HG02870 (cell line): ENCODE data around the gene KCMF1.

Source experiments
- ATAC-seq: cut with Tn5 transposase; IDR thresholded peaks from one replicate; pipeline ENCODE4 v1.9.1; 2021; ENCODE audit warnings: mild to moderate bottlenecking, moderate library complexity; ENCODE audit not compliant: unreplicated experiment

KCMF1 gene

DNA sequence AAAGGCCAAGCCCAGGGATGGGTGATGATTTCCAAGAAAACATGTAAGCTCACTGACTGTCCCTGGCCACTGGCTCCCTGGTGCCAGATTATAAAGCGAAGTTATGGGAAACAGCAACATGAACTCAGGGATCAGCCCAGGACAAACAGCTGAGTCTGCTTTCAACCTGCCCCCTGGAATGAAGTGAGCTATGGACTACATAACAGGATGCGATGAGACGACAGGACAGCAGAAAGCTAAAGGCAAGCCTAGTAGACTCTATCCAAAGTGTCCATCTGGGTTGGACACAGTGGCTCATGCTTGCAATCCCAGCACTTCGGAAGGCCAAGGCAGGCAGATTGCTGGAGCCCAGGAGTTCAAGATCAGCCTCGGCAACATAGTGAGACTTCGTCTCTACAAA is 16.6 kb upstream of the KCMF1 start:
- no peak for ATAC-seq

DNA sequence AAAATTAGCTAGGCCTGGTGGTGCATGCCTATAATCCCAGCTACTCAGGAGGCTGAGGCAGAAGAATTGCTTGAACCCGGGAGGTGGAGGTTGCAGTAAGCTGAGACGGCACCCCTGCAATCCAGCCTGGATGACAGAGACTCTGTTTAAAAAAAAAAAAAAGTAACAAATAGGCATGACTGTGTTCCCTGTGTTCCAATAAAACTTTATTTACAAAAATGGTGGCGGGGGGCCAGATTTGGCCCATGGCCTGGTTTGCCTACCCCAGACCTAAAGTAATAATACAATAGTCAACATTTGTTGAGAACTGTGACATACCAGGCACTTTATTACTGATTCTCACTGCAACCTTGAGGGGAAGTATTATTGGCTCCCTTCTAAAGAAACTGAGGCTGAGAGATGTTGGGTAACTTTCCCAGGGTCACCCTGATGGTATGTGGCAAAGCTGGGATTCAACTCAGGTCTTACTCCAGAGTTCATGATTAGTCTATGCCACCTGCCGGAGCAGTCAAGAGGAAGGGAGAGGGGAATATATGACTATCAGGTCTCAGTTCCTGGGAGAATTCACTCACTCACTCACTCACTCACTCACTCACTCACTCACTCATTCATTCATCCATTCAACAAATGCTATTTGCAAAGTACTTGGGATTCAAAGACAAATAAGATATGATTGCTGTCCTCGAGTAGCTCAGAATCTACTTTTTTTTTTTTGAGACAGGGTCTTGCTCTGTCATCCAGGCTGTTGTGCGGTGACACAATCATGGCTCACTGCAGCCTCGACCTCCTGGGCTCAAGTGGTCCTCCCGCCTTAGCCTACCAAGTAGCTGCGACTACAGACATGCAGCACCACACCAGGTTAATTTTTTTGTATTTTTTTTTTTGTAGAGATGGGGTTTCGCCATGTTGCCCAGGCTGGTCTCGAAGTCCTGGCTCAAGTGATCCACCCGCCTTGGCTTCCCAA is 14.3 kb upstream of the KCMF1 start:
- no peak for ATAC-seq

DNA sequence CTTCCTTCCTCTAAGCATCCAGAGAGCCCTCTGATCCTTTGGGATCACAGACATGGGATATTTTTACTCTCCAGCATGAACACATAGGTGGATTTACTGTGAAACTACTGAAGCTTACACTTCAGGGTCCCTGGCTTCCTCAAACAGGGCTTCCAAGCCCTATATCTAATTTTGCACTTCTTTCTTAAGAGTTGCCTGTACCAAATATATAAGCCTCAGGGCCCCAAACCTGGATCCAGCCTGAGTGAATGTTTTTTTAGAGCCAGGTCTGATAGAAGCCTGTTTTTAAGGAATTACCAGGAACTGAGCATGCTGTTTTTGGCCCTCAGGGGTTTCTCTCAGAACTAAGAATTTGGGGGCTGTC is 13.2 kb upstream of the KCMF1 start:
- no peak for ATAC-seq

DNA sequence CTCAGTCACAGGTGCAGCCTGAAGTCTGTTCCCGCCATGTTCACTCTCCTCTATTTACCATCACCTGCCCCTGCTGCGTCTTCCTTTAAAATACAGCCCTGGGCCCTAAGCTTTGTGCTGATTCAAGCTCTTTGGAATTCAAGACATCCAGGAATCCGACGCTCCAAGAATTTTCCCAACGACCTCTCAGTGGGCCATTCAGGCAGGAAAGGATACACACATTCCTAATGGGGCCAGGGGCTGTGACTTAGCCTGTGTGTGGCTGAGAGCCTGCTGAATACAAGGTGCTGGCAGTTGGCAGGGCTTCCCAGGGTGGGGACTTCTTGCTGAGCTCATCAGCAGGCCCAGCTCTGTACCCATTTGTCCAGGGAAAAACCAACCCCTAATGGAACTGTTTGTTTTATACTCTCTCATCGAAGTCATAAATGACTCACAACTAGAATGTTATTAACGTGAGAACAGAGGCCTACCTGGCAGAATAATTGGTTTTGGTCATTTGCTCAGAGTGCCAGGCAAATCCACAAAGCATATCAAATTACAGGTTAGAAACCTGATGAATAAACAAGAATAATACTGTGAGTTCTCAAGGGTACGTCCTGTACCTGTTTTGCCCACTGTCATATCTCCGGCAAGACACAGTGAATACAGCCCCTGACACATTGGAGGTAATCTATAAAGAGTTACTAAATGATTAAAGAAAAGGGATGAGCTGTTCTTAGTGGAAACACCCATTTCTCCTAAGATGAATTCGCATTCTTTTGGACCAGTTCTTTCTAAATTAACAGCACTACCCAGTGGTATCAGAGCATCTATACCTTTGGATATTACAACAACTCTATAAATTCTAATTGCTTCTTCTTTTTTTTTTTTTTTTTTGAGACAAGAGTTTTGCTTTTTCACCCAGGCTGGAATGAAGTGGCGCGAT is 12.6 kb upstream of the KCMF1 start:
- ATAC-seq: no peak

DNA sequence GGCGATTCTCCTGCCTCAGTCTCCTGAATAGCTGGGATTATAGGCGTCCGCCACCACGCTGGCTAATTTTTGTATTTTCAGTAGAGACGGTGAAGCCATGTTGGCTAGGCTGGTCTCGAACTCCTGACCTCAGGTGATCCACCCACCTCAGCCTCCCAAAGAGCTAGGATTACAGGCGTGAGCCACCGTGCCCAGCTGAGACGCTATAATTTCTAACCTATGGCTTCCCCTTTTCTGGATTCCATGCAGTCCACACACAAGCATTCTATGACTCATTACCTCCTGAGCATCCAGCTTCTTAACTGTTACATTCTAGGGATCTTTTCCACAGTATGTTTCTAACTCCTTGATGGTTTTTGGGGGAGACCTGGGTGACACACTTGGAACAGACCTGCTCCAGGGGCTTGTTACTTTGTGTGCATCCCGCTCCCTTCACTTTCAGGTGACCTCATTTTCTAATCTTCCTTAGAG is 11.8 kb upstream of the KCMF1 start:
- no peak for ATAC-seq

DNA sequence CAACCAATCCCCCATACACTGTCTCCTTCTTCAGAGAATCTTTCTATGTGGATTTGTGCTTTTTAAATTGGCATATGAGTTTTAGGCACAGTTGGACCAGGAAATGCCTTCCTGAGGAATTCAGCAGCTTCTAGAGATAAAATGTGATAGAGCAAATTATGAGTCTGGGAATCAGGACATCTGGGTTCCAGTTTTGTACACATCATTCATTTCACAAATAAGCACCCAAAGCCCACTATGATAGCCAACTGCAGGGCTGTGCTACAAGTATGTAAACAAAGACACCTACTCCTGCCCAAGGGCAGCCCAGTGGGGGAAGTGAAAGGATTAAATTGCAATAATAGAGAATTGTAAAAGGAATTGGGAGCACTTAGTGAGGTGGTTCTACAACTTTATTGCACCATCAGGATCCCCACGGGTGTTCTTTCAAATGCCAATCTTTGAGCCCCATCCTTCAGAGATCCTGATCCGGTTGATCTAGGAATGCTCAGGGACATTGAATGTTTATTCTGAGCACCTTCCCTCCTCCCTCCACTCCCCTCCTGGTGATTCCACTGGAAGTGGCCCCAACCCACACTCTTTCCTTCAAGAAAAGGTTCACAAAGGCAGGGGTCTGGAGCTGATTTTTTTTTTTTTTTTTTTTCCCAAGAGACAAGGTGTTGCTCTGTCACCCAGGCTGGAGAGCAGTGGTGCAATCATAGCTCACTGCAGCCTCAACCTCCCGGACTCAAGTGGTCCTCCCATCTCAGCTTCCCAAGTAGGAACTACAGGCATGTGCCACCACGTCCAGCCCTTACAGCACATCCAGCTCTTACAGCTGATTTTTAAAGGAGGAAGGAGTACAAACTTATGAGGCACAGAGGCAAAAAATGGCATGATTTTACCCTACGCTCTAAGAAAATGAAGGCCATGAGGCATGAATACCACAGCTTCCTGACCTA is 11.1 kb upstream of the KCMF1 start:
- ATAC-seq: no peak

DNA sequence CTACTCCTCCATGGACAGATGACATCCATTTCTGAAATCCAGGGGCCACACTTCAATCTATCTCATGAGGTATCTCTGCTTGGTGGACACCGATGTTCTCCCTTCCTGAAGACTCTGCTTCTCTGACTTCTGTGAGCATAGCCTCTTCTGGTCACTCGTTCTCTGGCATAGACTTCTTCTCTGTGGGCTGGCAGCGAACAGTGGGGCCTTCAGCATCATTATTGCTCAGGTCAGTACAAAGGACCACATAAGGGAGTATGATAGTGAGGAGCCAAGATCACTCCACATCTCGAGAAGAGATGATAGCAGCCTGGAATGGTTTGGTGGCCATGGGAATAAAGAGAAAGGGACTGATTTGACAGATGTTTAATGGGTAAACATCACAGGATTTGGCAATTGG is 8.0 kb upstream of the KCMF1 start:
- ATAC-seq: no peak

DNA sequence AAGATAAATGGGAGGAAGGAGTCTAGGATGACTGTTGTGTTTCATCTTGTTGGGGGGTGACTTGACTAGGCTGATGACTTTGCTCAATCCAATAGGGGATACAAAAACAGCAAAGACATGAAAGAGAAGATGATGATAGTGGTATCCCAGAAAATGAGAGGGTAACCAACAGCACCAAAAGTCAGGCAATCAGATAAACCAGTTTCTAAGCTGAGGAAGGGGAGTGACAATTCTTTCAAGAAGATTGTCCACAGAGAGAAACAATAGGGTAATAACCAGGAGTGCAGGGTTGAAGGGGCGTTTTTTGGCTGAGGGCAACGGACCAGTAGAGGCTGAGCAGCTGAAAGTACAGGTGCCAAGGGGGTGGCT is 7.7 kb upstream of the KCMF1 start:
- ATAC-seq: no peak

DNA sequence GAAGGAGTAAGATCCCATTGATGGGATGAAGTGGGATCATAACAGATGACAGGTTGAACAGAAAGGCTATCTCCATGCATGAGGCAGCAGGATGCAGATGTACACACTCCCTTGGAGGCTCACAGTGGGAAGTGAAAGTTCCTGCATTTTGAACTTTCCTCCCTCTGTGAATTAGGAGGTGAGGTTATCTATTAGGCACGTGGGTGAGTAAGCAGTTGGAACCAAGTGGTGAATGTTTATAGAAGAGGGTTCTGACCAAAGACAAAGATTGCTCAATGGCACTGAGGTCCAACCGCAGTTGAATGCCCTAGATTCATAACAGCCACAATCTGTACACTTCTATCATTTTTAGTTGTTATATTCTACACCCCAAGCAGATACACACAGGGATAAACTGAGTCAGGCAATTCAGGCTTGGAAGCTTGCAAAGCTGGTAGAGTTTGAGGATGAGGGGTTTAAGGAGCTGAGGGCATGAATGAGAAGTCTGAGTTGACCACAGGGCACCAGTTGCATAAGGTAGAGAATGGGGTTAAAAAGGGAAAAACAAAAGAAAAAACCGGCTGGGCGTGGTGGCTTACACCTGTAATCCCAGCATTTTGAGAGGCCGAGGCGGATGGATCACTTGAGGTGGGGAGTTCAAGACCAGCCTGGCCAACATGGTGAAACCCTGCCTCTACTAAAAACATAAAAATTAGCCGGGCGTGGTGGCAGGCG is 7.1 kb upstream of the KCMF1 start:
- no peak for ATAC-seq

DNA sequence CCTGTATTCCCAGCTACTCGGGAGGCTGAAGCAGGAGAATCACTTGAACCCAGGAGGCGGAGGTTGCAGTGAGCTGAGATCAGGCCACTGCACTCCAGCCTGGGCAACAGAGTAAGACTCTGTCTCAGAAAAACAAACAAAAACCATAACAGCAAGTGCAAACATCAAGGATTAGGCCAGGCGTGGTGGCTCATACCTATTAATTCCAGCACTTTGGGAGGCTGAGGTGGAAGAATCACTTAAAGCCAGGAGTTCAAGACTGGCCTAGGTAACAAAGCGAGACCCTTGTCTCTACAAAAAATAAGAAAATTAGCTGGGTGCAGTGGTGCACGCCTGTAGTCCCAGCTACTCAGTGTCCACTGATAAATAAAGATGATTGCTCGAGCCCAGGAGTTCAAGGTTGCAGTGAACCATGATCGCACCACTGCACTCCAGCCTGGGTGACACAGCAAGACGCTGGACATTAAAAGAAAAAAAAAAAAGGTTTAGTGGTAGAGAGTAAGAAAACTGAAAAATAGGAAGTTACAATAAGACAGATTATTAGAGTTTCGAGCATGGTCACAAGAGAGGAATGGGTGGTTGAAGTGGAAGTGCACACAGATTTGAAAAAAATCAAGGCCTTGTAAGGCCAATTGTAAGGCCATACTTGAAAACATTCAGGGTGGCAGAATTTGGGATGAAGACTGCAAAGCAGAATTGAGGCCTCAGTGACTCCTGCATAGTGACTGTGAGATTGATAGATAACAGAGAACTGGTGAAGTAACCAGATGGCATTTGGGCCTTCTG is 6.4 kb upstream of the KCMF1 start:
- ATAC-seq: no peak

DNA sequence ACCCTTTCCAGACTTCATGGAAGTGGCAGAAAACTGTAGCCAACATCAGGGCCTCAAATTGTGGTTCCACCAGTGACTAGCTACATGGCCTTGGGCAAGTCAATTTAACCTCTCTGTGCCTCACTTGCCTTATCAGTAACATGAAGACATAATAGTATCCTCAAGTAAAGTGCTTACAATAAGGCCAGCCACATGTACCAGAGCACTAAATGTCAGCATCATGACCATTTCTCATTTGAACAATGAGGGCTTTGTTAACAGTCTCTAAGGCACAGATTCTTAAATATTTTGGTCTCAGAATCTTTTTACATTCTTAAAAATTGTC is 5.8 kb upstream of the KCMF1 start:
- no peak for ATAC-seq

DNA sequence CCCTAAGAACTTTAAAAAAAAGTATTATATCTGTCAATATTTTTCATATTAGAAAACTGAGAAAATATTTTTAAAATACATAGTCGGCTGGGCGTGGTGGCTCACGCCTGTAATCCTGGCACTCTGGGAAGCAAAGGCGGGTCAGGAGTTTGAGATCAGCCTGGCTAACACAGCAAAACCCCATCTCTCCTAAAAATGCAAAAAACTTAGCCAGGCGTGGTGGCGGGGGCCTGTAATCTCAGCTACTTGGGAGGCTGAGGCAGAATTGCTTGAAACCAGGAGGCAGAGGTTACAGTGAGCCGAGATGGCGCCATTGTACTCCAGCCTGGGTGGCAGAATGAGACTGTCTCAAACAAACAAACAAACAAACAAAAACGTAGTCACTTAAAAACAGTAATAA is 5.1 kb upstream of the KCMF1 start:
- ATAC-seq: no peak

DNA sequence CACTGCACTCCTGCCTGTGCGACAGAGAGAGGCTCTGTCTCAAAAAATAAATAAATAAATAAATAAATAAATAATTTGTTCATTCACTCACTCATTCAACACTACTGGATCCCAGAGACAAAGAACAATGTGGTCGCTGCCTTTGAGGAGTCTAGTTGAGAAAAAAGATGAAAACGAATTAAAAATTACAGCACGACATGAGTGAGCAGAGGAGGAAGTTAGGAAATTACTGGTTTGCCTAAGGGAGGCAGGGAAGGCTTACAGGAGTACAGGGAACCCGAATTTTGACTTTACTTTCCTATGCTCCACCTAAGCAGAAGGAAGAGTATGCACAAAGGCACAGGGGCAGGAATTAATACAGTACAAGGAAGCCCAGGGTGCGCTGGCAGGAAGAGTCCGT is 4.2 kb upstream of the KCMF1 start:
- ATAC-seq: no peak

DNA sequence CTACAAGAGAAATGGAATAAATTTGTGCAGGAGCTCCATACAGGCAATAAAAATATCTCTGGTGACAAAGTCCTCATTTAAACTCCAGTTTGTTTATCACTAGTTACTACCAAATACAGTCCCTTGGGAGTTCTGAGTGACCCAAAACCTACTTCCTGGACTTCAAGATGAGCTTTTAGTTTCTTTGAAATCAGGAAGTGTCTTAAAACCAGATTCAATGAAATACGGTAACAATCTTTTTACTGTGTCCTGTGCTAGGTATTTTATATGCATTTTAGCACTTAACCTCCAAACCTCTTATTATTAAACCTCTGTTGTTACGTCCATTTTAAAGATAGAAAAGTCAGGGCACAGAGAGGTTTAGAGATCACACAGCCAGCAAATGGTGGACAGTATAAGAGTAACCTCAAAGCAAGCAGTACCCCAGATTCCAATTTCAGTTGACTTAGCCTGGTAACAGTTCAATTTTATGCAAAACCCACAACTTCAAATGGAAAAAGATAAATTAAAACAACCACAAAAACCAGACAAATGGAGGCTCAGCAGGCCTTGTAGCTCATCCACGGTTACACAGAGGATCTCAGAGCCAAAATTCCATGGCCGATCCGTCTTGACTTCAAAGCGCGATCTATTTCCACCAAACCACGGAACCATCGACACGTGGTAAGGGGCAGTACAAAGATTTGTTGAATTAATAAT is 1.3 kb upstream of the KCMF1 start:
- ATAC-seq: no peak

DNA sequence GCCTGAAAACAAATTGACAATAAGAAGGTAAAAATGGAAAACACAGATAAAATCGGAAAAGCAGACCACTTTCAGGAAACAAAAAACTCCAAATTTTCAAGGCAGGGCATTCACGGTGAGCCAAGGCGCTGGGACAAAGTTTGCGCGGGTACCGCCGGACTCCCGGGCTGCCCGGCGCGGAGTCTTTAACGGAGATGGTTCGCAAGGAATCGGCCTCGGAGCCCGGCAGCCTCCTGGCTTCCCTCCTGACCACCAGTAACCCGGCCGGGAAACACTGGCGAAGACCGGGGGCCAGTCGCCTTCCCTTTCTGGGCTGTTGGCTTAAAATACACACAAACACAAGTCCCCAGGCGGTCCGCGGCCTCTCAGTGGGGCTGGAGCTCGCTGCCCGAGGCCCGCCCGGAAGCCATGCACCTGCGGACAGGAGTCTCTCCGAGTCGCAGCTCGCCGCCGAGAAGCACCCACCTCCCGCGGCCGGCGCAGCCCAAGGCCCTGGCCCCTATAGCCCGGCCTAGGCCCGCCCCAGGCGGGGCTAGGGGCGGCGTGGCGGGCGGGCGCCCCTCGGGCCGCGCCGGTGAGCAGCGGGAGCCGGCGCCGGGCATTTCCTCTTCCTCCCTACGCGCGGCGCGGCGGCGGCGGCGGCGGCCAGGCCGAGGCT is 622 bp upstream of the KCMF1 start:
- ATAC-seq: peak; percentile 35

DNA sequence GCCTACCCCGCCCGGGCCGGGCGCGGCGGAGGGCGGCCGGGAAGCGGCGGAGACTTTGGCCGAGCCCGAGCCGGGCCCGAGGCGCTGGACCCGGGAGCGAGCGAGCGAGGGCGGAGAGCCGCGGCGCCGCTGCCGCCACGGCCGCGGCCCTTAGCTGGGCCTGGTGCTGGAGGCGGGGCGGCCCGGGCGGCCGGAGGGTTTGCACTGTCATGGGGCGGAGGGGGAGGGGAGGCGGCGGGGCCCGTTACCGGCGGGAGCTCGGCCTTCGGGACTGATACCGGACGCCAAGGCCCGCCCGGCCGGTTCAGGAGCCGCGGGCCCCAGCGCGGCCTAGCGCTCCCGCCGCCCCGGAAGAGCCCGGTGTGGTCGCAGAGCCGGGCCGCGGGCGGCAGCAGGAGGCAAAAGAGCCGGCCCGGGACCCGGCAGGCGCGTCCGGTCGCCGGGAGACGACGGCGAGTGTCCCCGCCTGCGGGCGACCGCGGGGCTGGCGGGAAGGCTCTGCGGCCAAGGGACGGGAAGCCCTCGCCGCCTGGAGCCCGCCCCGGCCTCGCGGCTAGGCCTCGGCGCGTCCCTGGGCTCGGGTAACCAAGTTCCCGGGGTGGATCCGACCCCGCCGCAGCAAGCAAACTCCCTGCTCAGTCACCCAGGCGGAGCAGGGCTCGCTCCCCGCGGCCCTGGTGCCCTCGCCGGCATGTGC is 697 bp downstream of the KCMF1 start:
- ATAC-seq: peak; percentile 30

DNA sequence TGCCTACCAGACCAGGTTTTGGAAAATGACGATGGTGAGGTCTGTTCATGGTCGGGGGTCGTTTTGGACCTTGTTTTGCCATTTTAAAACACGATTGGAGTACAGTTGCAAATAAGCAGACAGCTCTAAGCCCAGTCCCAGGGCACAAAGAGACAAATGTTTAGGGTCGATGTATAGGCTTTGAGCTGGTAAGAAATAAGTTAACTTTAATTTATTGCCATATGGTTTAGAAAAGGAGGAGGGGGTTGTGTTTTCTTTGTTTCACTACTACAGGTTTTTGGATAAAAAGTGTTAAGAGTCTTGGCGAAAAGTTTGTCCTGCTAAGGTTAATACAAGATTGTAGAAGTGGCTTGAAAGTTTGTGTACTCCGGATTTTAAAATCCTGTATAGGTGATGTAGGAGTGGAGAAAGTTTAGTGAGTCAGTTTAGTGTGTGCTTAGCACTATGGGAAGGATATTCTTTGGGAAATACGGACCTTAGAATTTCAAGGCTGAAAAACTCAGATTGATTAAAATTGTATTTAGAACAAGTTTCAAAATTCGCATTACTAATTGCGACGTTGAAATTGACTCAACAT is 1.3 kb downstream of the KCMF1 start:
- no peak for ATAC-seq
